Measurements from ENCODE around the gene SLC25A3. TPM values are rescaled to one million over a fixed set of nuclear protein-coding genes. Genes with fewer than 3 reads are reported as not detected.

SLC25A3 gene
- polyA plus RNA-seq, 1 of the 3 experiments (the other 2 are of a cell fraction) = 470 TPM

GRCh38 chr12:98544751-98545150 lies 48.7 kb upstream of the SLC25A3 start:
- H3K4me3 ChIP-seq (ENCODE audit: low read depth in 2 of 2, low read length in 1 of 2) = no peak overlapping the region
- H3F3A ChIP-seq (replicated peaks; ENCODE audit: insufficient read depth) = peaks cover 19% of the 10 kb centered on the region
- H3K36me3 ChIP-seq (replicated peaks in 1 of 2; ENCODE audit: control insufficient read depth in 1 of 2, insufficient read depth in 2 of 2, low read length in 1 of 2) = peaks cover 43 to 48% of the 10 kb centered on the region in 2 experiments
- H3K9ac ChIP-seq = no peak overlapping the region
- no peak overlapping the region for H3K4me2 ChIP-seq
- no peak for DNase-seq
- no peak overlapping the region for H2AFZ ChIP-seq (ENCODE audit: low read depth)
- ChIA-PET CTCF (interaction anchor here (1.1 to 2.4 kb wide), 2 partner anchors 12 to 53 kb away, joined by 3 to 8 read pairs; no protein-coding TSS in a partner anchor), POLR2A (no interaction called here)
- H3K79me2 ChIP-seq (ENCODE audit: insufficient read depth) = peaks cover 54% of the 10 kb centered on the region
- WGBS (ENCODE audit: low lambda C conversion rate) = 96% methylated on average over 1 of the region's 1 CpG
- no peaks in the 10 kb centered on the region for H4K20me1 ChIP-seq (ENCODE audit: insufficient read depth)
- H3K4me1 ChIP-seq (ENCODE audit: control insufficient read depth in 1 of 2, insufficient read depth in 2 of 2, low read depth in 1 of 2, low read length in 1 of 2) = peaks cover 0 to 8% of the 10 kb centered on the region in 2 experiments; a peak in 2 of 4 replicates
- no peaks in the 10 kb centered on the region for H3K9me3 ChIP-seq
- no peak for TF ChIP-seq ZBTB33 (IDR thresholded peaks at IDR 0.05; ENCODE audit: borderline replicate concordance, low read depth)
- TF ChIP-seq SMC3 (IDR thresholded peaks at IDR 0.05; ENCODE audit: low read depth, low read length) = no peak
- no peak for TF ChIP-seq GABPA (IDR thresholded peaks at IDR 0.05; ENCODE audit: low read depth)
- TF ChIP-seq CTCF (IDR thresholded peaks at IDR 0.05) = no peak
- TF ChIP-seq MXI1 (IDR thresholded peaks at IDR 0.05; ENCODE audit: low read depth, low read length) = no peak
- no peak for TF ChIP-seq TAF1 (IDR thresholded peaks at IDR 0.05; ENCODE audit: borderline replicate concordance, low read depth, low read length)
- H3K9me2 ChIP-seq = 0 out of 2 replicates have a peak, but pooled peaks cover 4% of the 10 kb centered on the region
- H3K27ac ChIP-seq (ENCODE audit: low read depth in 2 of 2, low read length in 1 of 2) = no peak overlapping the region
- no peaks in the 10 kb centered on the region for H3K27me3 ChIP-seq (ENCODE audit: insufficient read depth)

- ChIA-PET POLR2A (no interaction called here), CTCF (interaction anchor here (2.2 to 5.0 kb wide), 2 partner anchors 17 kb away, joined by 7 to 27 read pairs; no protein-coding TSS in a partner anchor)
- peaks cover 45 to 53% of the 10 kb centered on the region in 2 experiments for H3K36me3 ChIP-seq (replicated peaks in 1 of 2; ENCODE audit: control insufficient read depth in 1 of 2, insufficient read depth in 2 of 2, low read length in 1 of 2)
- TF ChIP-seq TEAD4 (IDR thresholded peaks at IDR 0.05; ENCODE audit: borderline replicate concordance, insufficient read depth) (no peak), RXRA (IDR thresholded peaks at IDR 0.05; ENCODE audit: borderline replicate concordance, low read depth) (no peak), FOXJ3 (CRISPR knock-in tag; IDR thresholded peaks at IDR 0.05) (no peak), GATA2 (CRISPR knock-in tag; IDR thresholded peaks at IDR 0.05) (no peak), GABPA (IDR thresholded peaks at IDR 0.05; ENCODE audit: low read depth) (no peak), EZH2phosphoT487 (IDR thresholded peaks at IDR 0.05; ENCODE audit: borderline replicate concordance, low read depth) (no peak), NFIC (IDR thresholded peaks at IDR 0.05; ENCODE audit: borderline replicate concordance) (no peak), POLR2AphosphoS5 (IDR thresholded peaks at IDR 0.05; ENCODE audit: low read depth, low read length) (no peak), ZBTB33 (IDR thresholded peaks at IDR 0.05; ENCODE audit: borderline replicate concordance, low read depth) (no peak), FOXM1 (IDR thresholded peaks at IDR 0.05; ENCODE audit: low read depth) (no peak), TAF1 (IDR thresholded peaks at IDR 0.05; ENCODE audit: borderline replicate concordance, low read depth, low read length) (no peak), RAD21 (IDR thresholded peaks at IDR 0.05; ENCODE audit: low read length) (no peak), NRF1 (IDR thresholded peaks at IDR 0.05; ENCODE audit: low read depth, low read length) (no peak), USF1 (IDR thresholded peaks at IDR 0.05; ENCODE audit: borderline replicate concordance, low read depth) (no peak), YY1 (IDR thresholded peaks at IDR 0.05; ENCODE audit: low read depth) (no peak)
These were observed 43.9 kb upstream of the SLC25A3 start for GRCh38 chr12:98549371-98550110.

More at GRCh38 chr12:98549371-98550110, 43.9 kb upstream of the SLC25A3 start:
- H2AFZ ChIP-seq (ENCODE audit: low read depth) = no peak overlapping the region
- WGBS (ENCODE audit: low lambda C conversion rate) = 92% methylated on average over 5 of the region's 5 CpGs
- no peak overlapping the region; a peak in 1 of 4 replicates for H3K27ac ChIP-seq (ENCODE audit: low read depth in 2 of 2, low read length in 1 of 2)
- no peak overlapping the region for H3K4me3 ChIP-seq (ENCODE audit: low read depth in 2 of 2, low read length in 1 of 2)
- no peaks in the 10 kb centered on the region for H3K9me3 ChIP-seq
- peaks cover 0 to 4% of the 10 kb centered on the region in 2 experiments; a peak in 2 of 4 replicates for H3K4me1 ChIP-seq (ENCODE audit: control insufficient read depth in 1 of 2, insufficient read depth in 2 of 2, low read depth in 1 of 2, low read length in 1 of 2)
- H3K4me2 ChIP-seq = no peak overlapping the region
- H3K27me3 ChIP-seq (ENCODE audit: insufficient read depth) = no peaks in the 10 kb centered on the region
- no peak overlapping the region for H3K9ac ChIP-seq
- H3K9me2 ChIP-seq = 0 out of 2 replicates have a peak, but pooled peaks cover 4% of the 10 kb centered on the region
- DNase-seq = no peak
- peaks cover 10% of the 10 kb centered on the region; the same call in 1 of the 2 replicates for H3K79me2 ChIP-seq (ENCODE audit: insufficient read depth)
- H3F3A ChIP-seq (replicated peaks; ENCODE audit: insufficient read depth) = peaks cover 26% of the 10 kb centered on the region
- H4K20me1 ChIP-seq (ENCODE audit: insufficient read depth) = no peaks in the 10 kb centered on the region

Measured in SK-N-SH (cell line).